Endothelial cell (in vitro differentiated cells): Measurements from ENCODE around the gene PRKCA. TPM values are rescaled to one million over a fixed set of nuclear protein-coding genes. Genes with fewer than 3 reads are reported as not detected.
"Not testable (repeated sequence)": the region's sequence is repeated elsewhere in the genome, so short reads cannot be mapped to it uniquely, and the experiment has no call there.

Source experiments
- DNase-seq: peaks from one replicate; pipeline ENCODE4 v3.0.0; 2021; ENCODE audit warnings: low spot score
- H3K27ac Mint-ChIP-seq: one replicate; pipeline ENCODE4 v1.8.0; 2021; ENCODE audit warnings: mixed read lengths, inconsistent platforms; ENCODE audit not compliant: unreplicated experiment
- H3K27me3 Mint-ChIP-seq: one replicate; pipeline ENCODE4 v1.8.0; 2021; ENCODE audit warnings: mild to moderate bottlenecking, moderate library complexity, mixed read lengths, inconsistent platforms; ENCODE audit not compliant: unreplicated experiment
- H3K36me3 Mint-ChIP-seq: one replicate; pipeline ENCODE4 v1.8.0; 2021; ENCODE audit warnings: mild to moderate bottlenecking, low read depth, mixed read lengths, inconsistent platforms; ENCODE audit not compliant: unreplicated experiment
- H3K4me1 Mint-ChIP-seq: one replicate; pipeline ENCODE4 v1.8.0; 2021; ENCODE audit warnings: mild to moderate bottlenecking, mixed read lengths, inconsistent platforms; ENCODE audit not compliant: unreplicated experiment
- H3K4me3 Mint-ChIP-seq: one replicate; pipeline ENCODE4 v1.8.0; 2021; ENCODE audit warnings: mild to moderate bottlenecking, mixed read lengths, inconsistent platforms; ENCODE audit not compliant: unreplicated experiment
- H3K9me3 Mint-ChIP-seq: one replicate; pipeline ENCODE4 v1.8.0; 2021; ENCODE audit warnings: mixed read lengths, inconsistent platforms; ENCODE audit not compliant: unreplicated experiment
- CTCF ChIP-seq: fragments of 200-600 bp; sonication (generic); IDR thresholded peaks from one replicate; pipeline ENCODE4 v1.5.0; 2021; ENCODE audit warnings: antibody characterized with exemption; ENCODE audit not compliant: unreplicated experiment
- total RNA-seq: library from RNA; stranded (reverse); fragmentation: NEBNext Ultra II Directional; extraction: Animal tissue kit (Norgen Biotek cat#: 25700); gene quantifications from one replicate; pipeline ENCODE4 v1.2.1, GENCODE V29; 2021; ENCODE audit not compliant: unreplicated experiment

The PRKCA gene
- total RNA-seq, 1 donor from 2014 or later: 2.1 TPM

GRCh38 chr17:66487121-66487520 is 184.7 kb downstream of the PRKCA start:
- DNase-seq: no peak
- no peaks in the 10 kb centered on the region for H3K36me3 Mint-ChIP-seq
- H3K27ac Mint-ChIP-seq: no peak overlapping the region
- no peaks in the 10 kb centered on the region for H3K9me3 Mint-ChIP-seq
- no peaks in the 10 kb centered on the region for H3K27me3 Mint-ChIP-seq
- no peak overlapping the region for H3K4me3 Mint-ChIP-seq
- TF ChIP-seq CTCF: no peak
- H3K4me1 Mint-ChIP-seq: no peaks in the 10 kb centered on the region

GRCh38 chr17:66487981-66488468 is 185.6 kb downstream of the PRKCA start:
- DNase-seq: no peak
- Mint-ChIP-seq H3K4me3 (no peak overlapping the region), H3K4me1 (no peaks in the 10 kb centered on the region), H3K36me3 (no peaks in the 10 kb centered on the region), H3K9me3 (no peaks in the 10 kb centered on the region), H3K27me3 (no peaks in the 10 kb centered on the region), H3K27ac (no peak overlapping the region)
- no peak for TF ChIP-seq CTCF

- no peak overlapping the region for H3K4me3 Mint-ChIP-seq
- no peaks in the 10 kb centered on the region for H3K9me3 Mint-ChIP-seq
- no peaks in the 10 kb centered on the region for H3K36me3 Mint-ChIP-seq
- no peak overlapping the region for H3K27ac Mint-ChIP-seq
- no peak for TF ChIP-seq CTCF
- DNase-seq: no peak
- H3K4me1 Mint-ChIP-seq: peaks cover under 1% of the 10 kb centered on the region
- H3K27me3 Mint-ChIP-seq: no peaks in the 10 kb centered on the region
These were observed 186.5 kb downstream of the PRKCA start for GRCh38 chr17:66488864-66489263.

- H3K4me1 Mint-ChIP-seq, H3K36me3 Mint-ChIP-seq, H3K27ac Mint-ChIP-seq, H3K4me3 Mint-ChIP-seq, DNase-seq, H3K9me3 Mint-ChIP-seq, H3K27me3 Mint-ChIP-seq: not testable (repeated sequence)
These were observed 187.2 kb downstream of the PRKCA start for GRCh38 chr17:66489576-66489975.

GRCh38 chr17:66491213-66491612 is 188.8 kb downstream of the PRKCA start:
- H3K27ac Mint-ChIP-seq: no peak overlapping the region
- no peaks in the 10 kb centered on the region for H3K9me3 Mint-ChIP-seq
- H3K4me1 Mint-ChIP-seq: peaks cover 3% of the 10 kb centered on the region
- no peaks in the 10 kb centered on the region for H3K36me3 Mint-ChIP-seq
- no peak overlapping the region for H3K4me3 Mint-ChIP-seq
- TF ChIP-seq CTCF: no peak
- no peak for DNase-seq
- H3K27me3 Mint-ChIP-seq: no peaks in the 10 kb centered on the region
